Endothelial cell of umbilical vein (primary cell): ENCODE data around the gene VWCE. TPM values are rescaled to one million over a fixed set of nuclear protein-coding genes. Genes with fewer than 3 reads are reported as not detected.

Experiments
- BruUV-seq: library from RNA; stranded (reverse); fragments of 400-500 nt; replicated peaks from 2 replicates; lab custom pipeline; 2021; lab: Mats Ljungman, UMichigan
- CTCF ChIA-PET: fragments of 300-600, 350-600 bp; sonication (Branson Sonifier 250); formaldehyde crosslinking; loops from one replicate; lab custom pipeline; 2021; ENCODE audit warnings: antibody characterized with exemption, inconsistent platforms; lab: Charles Lee
- POLR2A ChIA-PET: fragments of 300-600, 350-600 bp; sonication (Branson Sonifier 250); formaldehyde crosslinking; loops from one replicate; lab custom pipeline; 2021; ENCODE audit warnings: antibody characterized with exemption, inconsistent platforms; lab: Charles Lee
- DNase-seq: peaks from one replicate; pipeline ENCODE4 v3.0.0-alpha.2; 2011; ENCODE audit warnings: low read depth, low spot score
- FAIRE-seq: peaks from 2 replicates; lab custom pipeline; 2011; peaks lifted over from hg19 to GRCh38; lab: Jason Lieb, UNC
- H2AFZ ChIP-seq: 2 replicates; pipeline ENCODE4 v1.6.0; 2012; ENCODE audit warnings: low read depth, low read length, control low read depth, inconsistent platforms
- H3K27ac ChIP-seq: 2 replicates; pipeline ENCODE4 v1.5.1; 2011; ENCODE audit warnings: low read depth, mild to moderate bottlenecking, control low read depth, low read length, moderate library complexity; ENCODE audit not compliant: insufficient read depth
- H3K27me3 ChIP-seq, 2 experiments: 2 replicates each; pipeline versions ENCODE4 v1.6.0 to v1.6.1; 2011; ENCODE audit warnings: low read length in 2 of 2, mixed read lengths in 1 of 2; ENCODE audit not compliant: control insufficient read depth in 2 of 2, insufficient read depth in 2 of 2
- H3K36me3 ChIP-seq, 2 experiments: 2 replicates in 1 of 2; 3 replicates in 1 of 2; pipeline ENCODE4 v1.5.1; 2011; ENCODE audit warnings: low read length in 2 of 2, mild to moderate bottlenecking in 1 of 2, moderate library complexity in 1 of 2; ENCODE audit not compliant: control insufficient read depth in 2 of 2, insufficient read depth in 2 of 2; ENCODE audit errors: extremely low read depth in 1 of 2
- H3K4me1 ChIP-seq: 3 replicates; pipeline ENCODE4 v1.5.1; 2011; ENCODE audit warnings: mild to moderate bottlenecking, low read length; ENCODE audit not compliant: control insufficient read depth, insufficient read depth; ENCODE audit errors: extremely low read depth
- H3K4me2 ChIP-seq: 2 replicates; pipeline ENCODE4 v1.6.1; 2011; ENCODE audit warnings: low read length, control low read depth, mixed read lengths; ENCODE audit not compliant: insufficient read depth
- H3K4me3 ChIP-seq, 3 experiments: fragments of 200-600 bp in 1 of 3; sonication (generic), shearing (Covaris generic) in 1 of 3; replicated peaks in 1 of 3; 2 replicates each; pipeline ENCODE4 v1.5.1; 2011 to 2016; ENCODE audit warnings: control low read depth in 3 of 3, low read length in 3 of 3, mild to moderate bottlenecking in 2 of 3, inconsistent platforms in 1 of 3, low read depth in 1 of 3, moderate library complexity in 1 of 3; ENCODE audit not compliant: insufficient read depth in 1 of 3
- H3K79me2 ChIP-seq: 2 replicates; pipeline ENCODE4 v1.6.0; 2012; ENCODE audit warnings: low read length, inconsistent platforms; ENCODE audit not compliant: control insufficient read depth, insufficient read depth
- H3K9ac ChIP-seq: replicated peaks from 2 replicates; pipeline ENCODE3; 2011; ENCODE audit warnings: low read length, control low read depth; ENCODE audit not compliant: insufficient read depth; ENCODE audit errors: extremely low read depth
- H3K9me1 ChIP-seq: replicated peaks from 3 replicates; pipeline ENCODE4 v1.6.0; 2011; ENCODE audit warnings: mild to moderate bottlenecking, low read length; ENCODE audit not compliant: control insufficient read depth, insufficient read depth; ENCODE audit errors: extremely low read depth
- H3K9me3 ChIP-seq: replicated peaks from 2 replicates; pipeline ENCODE4 v1.5.1; 2012; ENCODE audit warnings: low read length, inconsistent platforms; ENCODE audit not compliant: control insufficient read depth, insufficient read depth
- H4K20me1 ChIP-seq: replicated peaks from 2 replicates; pipeline ENCODE3; 2011; ENCODE audit warnings: mild to moderate bottlenecking, low read length; ENCODE audit not compliant: control insufficient read depth, insufficient read depth; ENCODE audit errors: extremely low read depth
- GATA2 ChIP-seq: IDR thresholded peaks from 2 replicates; pipeline ENCODE4 v1.7.0; 2011; ENCODE audit warnings: low read depth, mild to moderate bottlenecking, moderate library complexity, mixed read lengths, low read length; ENCODE audit not compliant: insufficient read length, insufficient read depth
- JUN ChIP-seq: IDR thresholded peaks from 2 replicates; pipeline ENCODE4 v1.6.1; 2011; ENCODE audit warnings: borderline replicate concordance, low read depth; ENCODE audit not compliant: insufficient read length, insufficient read depth
- dilution Hi-C: fragments of 300-500 bp; cut with MboI; formaldehyde crosslinking; loops from one replicate; pipeline ENCODE4 v1.15.0; 2019; ENCODE audit warnings: low sequenced_read_pairs; ENCODE audit not compliant: extremely low pct_ligation_motif_present
- intact Hi-C: fragments of 100-400 bp; cut with micrococcal nuclease; formaldehyde crosslinking; loops from one replicate; pipeline ENCODE4 v1.10.0; 2022
- polyA plus RNA-seq, 4 experiments: library from polyadenylated mRNA; depleted of rRNA in 3 of 4; stranded (reverse) in 3 of 4; unstranded in 1 of 4; fragments of >200 nt; gene quantifications; 2 replicates each; pipeline versions ENCODE4 v1.2.1 to v1.2.3, GENCODE V29; 2011 to 2012; ENCODE audit warnings: missing spikeins in 1 of 4
- total RNA-seq: library from RNA; stranded (reverse); gene quantifications from 2 replicates; pipeline ENCODE4 v1.2.3, GENCODE V29; 2021
- TF ChIP-seq, protein P1 (sequence below), 2 donors: IDR thresholded peaks; 1 replicate in 1 of 2; 2 replicates in 1 of 2; pipeline ENCODE4 v1.5.1; 2011; ENCODE audit warnings: low read length in 2 of 2, mild to moderate bottlenecking in 2 of 2, moderate library complexity in 2 of 2, control low read depth in 1 of 2, inconsistent platforms in 1 of 2, low read depth in 1 of 2; ENCODE audit not compliant: insufficient read depth in 1 of 2; ENCODE audit errors: extremely low read depth in 1 of 2

The VWCE gene
- total and polyA plus RNA-seq, 2 donors (not counting 3 experiments of a cell fraction or from before 2014, with no cell fraction given), result 6.5 to 14.4 TPM

DNA sequence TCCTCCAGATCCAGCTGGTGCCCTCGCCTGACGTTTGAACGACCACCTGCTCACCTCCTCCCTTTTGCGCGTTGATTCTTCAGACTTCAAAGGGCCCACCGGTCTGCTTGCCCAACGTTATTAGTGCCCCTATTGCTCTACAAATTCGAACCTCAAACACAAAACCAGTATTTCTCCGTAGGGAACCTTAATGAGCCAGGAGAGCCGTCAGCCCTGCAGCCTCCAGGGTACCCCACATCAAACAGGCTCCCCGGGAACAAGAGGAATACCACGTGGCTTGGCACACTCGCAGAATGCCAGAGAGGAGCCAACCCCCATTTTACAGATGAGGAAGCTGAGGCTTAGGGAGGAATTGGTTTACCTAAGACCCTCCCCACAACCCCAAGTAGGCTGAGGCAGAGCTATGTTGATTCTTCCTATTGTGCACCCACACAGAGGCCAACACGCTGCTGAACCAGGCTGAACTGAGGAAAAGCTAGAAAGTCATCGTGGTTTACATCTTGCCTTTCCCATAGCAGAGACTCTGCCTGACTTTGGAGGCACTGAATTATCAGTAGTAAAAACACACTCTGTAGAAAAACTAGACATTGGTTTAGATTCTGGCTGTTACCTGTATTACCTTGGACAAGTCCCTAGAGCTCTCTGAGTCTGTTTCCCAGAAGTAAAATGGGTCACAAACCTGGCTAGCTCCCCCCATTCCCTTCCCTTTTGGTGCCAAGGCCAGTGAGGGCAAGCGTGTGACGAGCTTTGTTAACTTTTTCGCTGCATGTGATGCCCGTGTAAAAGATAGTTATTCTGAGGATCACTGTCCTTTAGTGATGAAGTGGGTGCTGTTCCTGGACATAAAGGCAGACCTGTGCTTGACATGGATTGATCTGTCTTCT, 38.7 kb upstream of the VWCE start:
- Histone ChIP-seq H3K27ac (peak overlapping the region; percentile 40), H4K20me1 (no peaks in the 10 kb centered on the region), H2AFZ (peak overlapping the region; percentile 41), H3K4me3 (peak overlapping the region; percentile 35 to 85 (median 76)), H3K9me3 (no peaks in the 10 kb centered on the region), H3K79me2 (peaks cover 41% of the 10 kb centered on the region), H3K4me1 (peaks cover 10% of the 10 kb centered on the region), H3K9ac (peak overlapping the region; percentile 90), H3K36me3 (peaks cover 0 to 5% of the 10 kb centered on the region in 2 experiments), H3K27me3 (no peaks in the 10 kb centered on the region), H3K4me2 (peak overlapping the region; percentile 39), H3K9me1 (no peaks in the 10 kb centered on the region)
- intact Hi-C loops (loop anchor here (1.0 to 10.0 kb wide), 4 partner anchors 17 to 79 kb away; partner anchors contain the start of genes TMEM138 and VWCE), dilution Hi-C loops (no loop called here)
- BruUV-seq, result TSS peak; percentile 85
- POLR2A ChIA-PET, result interaction anchor here (0.7 to 2.6 kb wide), 2 partner anchors 28 to 1508 kb away, joined by 3 to 8 read pairs; partner anchors contain the start of genes CYB561A3 and TMEM138
- CTCF ChIA-PET, result interaction anchor here (1.0 to 8.0 kb wide), 5 partner anchors 14 to 101 kb away, joined by 3 to 345 read pairs (median 8); partner anchors contain the start of gene TMEM216
- no peak for TF ChIP-seq GATA2
- no peak for TF ChIP-seq JUN
- TF ChIP-seq, protein P1, sequence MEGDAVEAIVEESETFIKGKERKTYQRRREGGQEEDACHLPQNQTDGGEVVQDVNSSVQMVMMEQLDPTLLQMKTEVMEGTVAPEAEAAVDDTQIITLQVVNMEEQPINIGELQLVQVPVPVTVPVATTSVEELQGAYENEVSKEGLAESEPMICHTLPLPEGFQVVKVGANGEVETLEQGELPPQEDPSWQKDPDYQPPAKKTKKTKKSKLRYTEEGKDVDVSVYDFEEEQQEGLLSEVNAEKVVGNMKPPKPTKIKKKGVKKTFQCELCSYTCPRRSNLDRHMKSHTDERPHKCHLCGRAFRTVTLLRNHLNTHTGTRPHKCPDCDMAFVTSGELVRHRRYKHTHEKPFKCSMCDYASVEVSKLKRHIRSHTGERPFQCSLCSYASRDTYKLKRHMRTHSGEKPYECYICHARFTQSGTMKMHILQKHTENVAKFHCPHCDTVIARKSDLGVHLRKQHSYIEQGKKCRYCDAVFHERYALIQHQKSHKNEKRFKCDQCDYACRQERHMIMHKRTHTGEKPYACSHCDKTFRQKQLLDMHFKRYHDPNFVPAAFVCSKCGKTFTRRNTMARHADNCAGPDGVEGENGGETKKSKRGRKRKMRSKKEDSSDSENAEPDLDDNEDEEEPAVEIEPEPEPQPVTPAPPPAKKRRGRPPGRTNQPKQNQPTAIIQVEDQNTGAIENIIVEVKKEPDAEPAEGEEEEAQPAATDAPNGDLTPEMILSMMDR (IDR thresholded peaks at IDR 0.05; ENCODE audit: extremely low read depth in 1 of 2, insufficient read depth in 1 of 2, low read depth in 1 of 2, low read length in 2 of 2), result no peak
- FAIRE-seq, result peak; percentile 12
- no peak for DNase-seq
